Hepatocyte (in vitro differentiated cells): ENCODE measurements around the gene MACF1.

Experiments
- CTCF ChIP-seq: fragments of 200-600 bp; sonication (generic); IDR thresholded peaks from 2 replicates; pipeline ENCODE4 v1.5.1; 2016; ENCODE audit warnings: antibody characterized with exemption, mild to moderate bottlenecking; ENCODE audit not compliant: poor library complexity
- EZH2 ChIP-seq: fragments of 200-600 bp; sonication (generic); IDR thresholded peaks from 2 replicates; pipeline ENCODE4 v1.6.1; 2016; ENCODE audit warnings: antibody characterized with exemption, mild to moderate bottlenecking, borderline replicate concordance
- EZH2phosphoT487 ChIP-seq: fragments of 200-600 bp; sonication (generic); IDR thresholded peaks from one replicate; pipeline ENCODE4 v1.6.1; 2018; ENCODE audit warnings: antibody characterized with exemption, mild to moderate bottlenecking, low read depth, moderate library complexity; ENCODE audit not compliant: unreplicated experiment, severe bottlenecking

- no peak for TF ChIP-seq CTCF
- TF ChIP-seq EZH2phosphoT487: no peak
- TF ChIP-seq EZH2: no peak
Observed at GRCh38 chr1:39528082-39528481, 323.6 kb downstream of the MACF1 start.
